Fibroblast of mammary gland (primary cell): ENCODE results near the gene GPR35.

Source experiments
- DNase-seq: peaks from one replicate; pipeline ENCODE4 v3.0.0-alpha.2; 2010; ENCODE audit warnings: low read depth
- H3K4me3 ChIP-seq: 2 replicates; pipeline ENCODE4 v1.5.1; 2011; ENCODE audit warnings: low read depth, mild to moderate bottlenecking, low read length, moderate library complexity; ENCODE audit not compliant: control insufficient read depth
- TF ChIP-seq, protein P1 (sequence below): conservative IDR thresholded peaks from 2 replicates; pipeline ENCODE4 v1.5.1; 2011; ENCODE audit warnings: low read depth, low read length, inconsistent platforms; ENCODE audit not compliant: control insufficient read depth, insufficient read depth

The GPR35 gene

DNA sequence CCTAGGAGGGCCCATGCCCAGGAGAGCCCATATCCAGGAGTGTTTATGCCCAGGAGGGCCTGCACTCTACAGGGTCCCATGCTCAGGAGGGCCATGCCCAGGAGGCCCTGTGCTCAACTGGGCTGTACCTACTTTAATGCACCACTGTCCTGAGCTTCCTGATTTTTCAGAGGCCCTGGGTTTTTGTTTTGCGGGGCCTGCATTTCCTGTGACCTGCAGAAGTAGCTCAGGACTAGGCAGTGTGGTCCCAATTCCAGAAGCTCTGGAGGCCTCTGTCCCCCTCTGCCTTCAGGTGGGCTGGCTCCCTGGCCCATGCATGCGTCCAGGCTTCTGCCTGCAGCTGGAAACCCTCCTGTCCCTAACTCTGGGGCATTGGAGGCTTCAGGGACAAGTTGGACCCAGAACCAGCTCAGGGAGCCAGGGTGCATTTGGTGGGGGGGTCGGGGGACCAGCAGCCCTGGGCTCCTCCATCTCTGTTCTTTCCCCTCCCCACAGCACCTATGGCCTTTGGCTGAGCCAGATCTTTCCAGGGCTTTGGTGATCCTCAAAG, 10.8 kb downstream of the GPR35 start:
- no peak for DNase-seq
- no peak overlapping the region for H3K4me3 ChIP-seq
- TF ChIP-seq, protein P1, sequence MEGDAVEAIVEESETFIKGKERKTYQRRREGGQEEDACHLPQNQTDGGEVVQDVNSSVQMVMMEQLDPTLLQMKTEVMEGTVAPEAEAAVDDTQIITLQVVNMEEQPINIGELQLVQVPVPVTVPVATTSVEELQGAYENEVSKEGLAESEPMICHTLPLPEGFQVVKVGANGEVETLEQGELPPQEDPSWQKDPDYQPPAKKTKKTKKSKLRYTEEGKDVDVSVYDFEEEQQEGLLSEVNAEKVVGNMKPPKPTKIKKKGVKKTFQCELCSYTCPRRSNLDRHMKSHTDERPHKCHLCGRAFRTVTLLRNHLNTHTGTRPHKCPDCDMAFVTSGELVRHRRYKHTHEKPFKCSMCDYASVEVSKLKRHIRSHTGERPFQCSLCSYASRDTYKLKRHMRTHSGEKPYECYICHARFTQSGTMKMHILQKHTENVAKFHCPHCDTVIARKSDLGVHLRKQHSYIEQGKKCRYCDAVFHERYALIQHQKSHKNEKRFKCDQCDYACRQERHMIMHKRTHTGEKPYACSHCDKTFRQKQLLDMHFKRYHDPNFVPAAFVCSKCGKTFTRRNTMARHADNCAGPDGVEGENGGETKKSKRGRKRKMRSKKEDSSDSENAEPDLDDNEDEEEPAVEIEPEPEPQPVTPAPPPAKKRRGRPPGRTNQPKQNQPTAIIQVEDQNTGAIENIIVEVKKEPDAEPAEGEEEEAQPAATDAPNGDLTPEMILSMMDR = no peak

DNA sequence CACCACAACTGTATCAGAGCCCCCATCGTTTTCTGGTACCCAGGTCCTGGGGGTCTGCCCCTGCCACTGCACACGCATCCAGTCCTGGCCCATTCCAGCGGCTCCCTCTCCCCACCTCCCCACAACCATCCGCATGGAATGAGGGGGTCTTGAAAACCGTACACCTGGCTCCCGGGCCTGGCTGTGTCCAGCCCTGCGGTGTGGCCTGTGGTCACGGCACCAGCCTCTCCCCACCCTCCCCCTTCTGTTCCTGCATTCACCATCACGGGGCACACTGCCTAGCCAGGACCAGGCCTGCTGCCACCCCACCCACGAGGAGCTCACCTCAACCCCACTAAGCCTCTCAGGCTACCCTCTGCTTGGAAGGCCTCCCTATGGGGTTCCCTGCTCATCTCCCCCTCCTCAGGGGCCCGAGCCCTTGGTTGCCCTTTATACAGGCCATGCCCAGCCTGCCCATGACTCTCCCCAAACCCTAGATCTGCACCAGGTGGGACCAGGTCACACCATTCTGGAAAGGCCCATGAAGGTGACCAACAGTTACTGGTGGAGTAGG, 11.4 kb downstream of the GPR35 start:
- H3K4me3 ChIP-seq = no peak overlapping the region
- TF ChIP-seq, protein P1 = no peak

DNA sequence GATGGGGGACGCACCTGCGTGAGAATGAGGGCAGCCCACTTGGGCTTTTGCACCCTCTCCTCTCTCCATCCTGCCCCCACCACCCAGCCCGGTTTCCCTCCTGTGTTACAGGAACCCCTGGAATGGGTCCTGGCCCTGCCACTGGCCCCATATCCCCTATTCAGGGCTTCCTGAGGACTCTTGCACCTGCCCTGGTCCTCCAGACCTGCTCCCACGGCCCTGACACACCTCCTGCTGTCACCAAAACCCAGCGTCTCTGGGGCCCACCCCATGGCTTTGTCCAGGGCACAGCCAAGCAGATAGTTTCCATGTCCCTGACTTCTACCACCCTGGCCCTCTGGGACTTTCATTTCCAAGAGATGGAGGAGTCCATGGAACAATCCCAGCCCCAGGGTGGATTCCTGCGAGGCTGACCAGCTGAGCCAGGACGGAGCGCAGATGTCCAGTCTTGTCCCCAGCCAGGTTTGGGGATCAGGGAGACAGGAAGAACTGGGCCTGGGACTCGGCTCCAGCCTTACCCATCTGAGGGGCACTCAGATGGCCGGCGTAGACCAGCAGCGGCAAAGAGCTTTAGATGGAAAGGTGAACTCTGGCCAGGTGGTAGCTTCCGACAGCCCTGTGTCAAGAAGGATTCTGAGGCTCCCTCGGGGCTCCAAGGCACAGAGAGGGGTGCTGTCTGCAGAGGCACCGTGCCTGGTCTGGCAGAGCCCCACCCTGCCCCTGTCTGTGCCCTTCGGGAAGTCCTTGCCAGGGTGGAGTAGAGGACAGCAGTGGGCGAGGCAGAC, 12.0 kb downstream of the GPR35 start:
- TF ChIP-seq, protein P1 = no peak
- no peak for DNase-seq
- H3K4me3 ChIP-seq = no peak overlapping the region

More for the DNA sequence above, 11.4 kb downstream of the GPR35 start:
- DNase-seq = no peak

DNA sequence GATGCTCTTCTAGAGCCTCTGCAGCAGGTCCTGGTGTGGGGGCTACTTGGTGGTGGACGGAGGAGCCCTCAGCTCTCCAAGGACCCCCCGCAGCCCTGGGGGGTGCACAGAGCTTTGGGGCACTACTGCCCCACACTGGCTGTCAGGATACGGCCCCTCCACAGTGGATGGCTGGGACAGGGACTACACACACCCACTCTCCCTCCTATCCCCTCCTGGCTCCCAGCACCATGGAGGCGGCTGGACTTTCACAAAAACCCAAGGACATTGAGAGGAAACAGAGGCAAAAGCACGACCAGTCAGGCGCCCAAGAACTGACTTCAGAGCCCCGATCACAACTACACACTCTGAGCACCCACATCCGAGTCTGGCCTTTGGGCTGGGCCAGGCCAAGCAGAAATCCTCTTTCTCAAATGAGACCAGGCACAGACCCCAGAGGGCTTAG, 12.6 kb downstream of the GPR35 start:
- TF ChIP-seq, protein P1 = no peak
- H3K4me3 ChIP-seq = no peak overlapping the region
- DNase-seq = no peak

DNA sequence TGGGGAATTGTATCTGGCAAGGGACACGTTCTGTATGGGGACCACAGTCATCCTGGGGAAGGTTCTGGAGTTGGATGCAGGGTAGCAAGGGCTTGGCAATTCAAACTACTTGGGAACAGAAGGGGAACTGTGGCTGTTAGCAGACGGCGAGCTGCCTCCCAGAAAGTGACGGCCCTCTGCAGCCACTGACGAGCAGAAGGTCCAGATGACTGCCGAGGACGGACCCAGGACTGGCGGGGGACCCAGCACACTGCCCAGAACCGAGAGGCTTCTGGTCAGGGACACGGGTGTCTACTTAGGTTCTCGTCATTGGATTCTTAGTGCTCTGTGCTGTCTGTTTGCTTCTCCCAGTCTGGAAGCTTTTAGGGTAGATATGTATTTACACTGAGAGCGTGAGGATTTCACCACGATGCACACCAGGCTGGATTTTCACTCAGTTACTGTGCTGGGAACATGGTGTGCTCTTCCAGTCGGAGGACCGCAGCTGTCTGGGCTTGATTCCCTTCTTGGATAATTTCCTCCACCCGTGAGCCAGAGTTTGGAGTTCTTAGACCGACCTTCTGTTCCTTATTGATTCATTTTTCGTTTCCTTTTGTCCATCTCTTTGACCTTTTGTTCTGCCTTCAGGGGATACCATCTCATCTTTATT, 13.4 kb downstream of the GPR35 start:
- TF ChIP-seq, protein P1 = no peak
- H3K4me3 ChIP-seq = no peak overlapping the region
- DNase-seq = peak; percentile 12

DNA sequence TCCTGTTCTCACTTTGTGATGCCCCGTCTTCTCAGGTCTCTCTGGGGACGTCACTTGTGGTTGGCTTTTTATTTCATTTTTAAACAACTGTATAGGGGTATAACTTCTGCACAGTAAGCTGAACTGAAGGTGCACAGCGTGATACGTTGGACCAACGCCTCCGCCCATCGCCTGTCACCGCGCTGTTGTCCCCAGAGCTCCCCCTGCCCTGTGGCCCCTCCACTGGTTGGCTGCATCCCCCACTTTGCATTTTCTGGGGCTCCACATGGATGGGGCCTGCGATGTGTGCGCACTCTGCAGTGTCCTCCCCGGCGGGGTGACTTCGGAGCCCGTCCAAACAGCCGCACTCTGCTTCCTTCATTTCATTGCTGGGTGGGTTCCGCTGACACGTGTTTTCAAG, 14.3 kb downstream of the GPR35 start:
- TF ChIP-seq, protein P1 = no peak
- no peak for DNase-seq
- H3K4me3 ChIP-seq = no peak overlapping the region
